Measurements from ENCODE around the gene TMCC2.

GRCh38 chr1:205287767-205288559 is 60.2 kb downstream of the TMCC2 start:
- TF ChIP-seq REST (IDR thresholded peaks at IDR 0.05; ENCODE audit: low read depth) (no peak), CEBPB (IDR thresholded peaks at IDR 0.05) (no peak), TAF1 (IDR thresholded peaks at IDR 0.05; ENCODE audit: low read depth) (no peak), YY1 (IDR thresholded peaks at IDR 0.05; ENCODE audit: low read depth) (no peak), MAX (IDR thresholded peaks at IDR 0.05) (no peak), RAD21 (IDR thresholded peaks at IDR 0.05; ENCODE audit: low read depth) (no peak), NFIC (IDR thresholded peaks at IDR 0.05) (no peak), USF1 (IDR thresholded peaks at IDR 0.05) (no peak), EGR1 (IDR thresholded peaks at IDR 0.05) (no peak), EP300 (IDR thresholded peaks at IDR 0.05; ENCODE audit: borderline replicate concordance) (no peak), TCF12 (IDR thresholded peaks at IDR 0.05; ENCODE audit: low read depth) (no peak), ZBTB7A (IDR thresholded peaks at IDR 0.05; ENCODE audit: low read depth) (no peak)

Data from Ishikawa (cell line).